Stimulated activated CD4-positive, alpha-beta T cell treated with anti-CD3 and anti-CD28 coated beads, Interleukin-15, amount 100 ng/mL, for 24 hours (primary cell): Measurements from ENCODE around the gene ZNF93.
"Not testable (repeated sequence)": the region's sequence is repeated elsewhere in the genome, so short reads cannot be mapped to it uniquely, and the experiment has no call there.

Experiments used
- DNase-seq: peaks from one replicate; pipeline ENCODE4 v3.0.0-alpha.2; 2020

ZNF93 gene

GRCh38 chr19:19938449-19938848 is 37.7 kb downstream of the ZNF93 start:
- no peak for DNase-seq

- no peak for DNase-seq
These were observed 43.3 kb downstream of the ZNF93 start for GRCh38 chr19:19943848-19944582.

GRCh38 chr19:19944583-19944880 is 43.8 kb downstream of the ZNF93 start:
- DNase-seq, result no peak

- no peak for DNase-seq
These were observed 45.5 kb downstream of the ZNF93 start for GRCh38 chr19:19946226-19946625.

- no peak for DNase-seq
These were observed 48.1 kb downstream of the ZNF93 start for GRCh38 chr19:19948800-19949199.

- DNase-seq, result no peak
These were observed 54.5 kb downstream of the ZNF93 start for GRCh38 chr19:19955208-19955607.

- DNase-seq, result no peak
These were observed 55.8 kb downstream of the ZNF93 start for GRCh38 chr19:19956434-19957075.

GRCh38 chr19:19957766-19958165 is 57.0 kb downstream of the ZNF93 start:
- DNase-seq, result not testable (repeated sequence)

GRCh38 chr19:19959151-19959799 is 58.5 kb downstream of the ZNF93 start:
- DNase-seq, result peak; percentile 75

GRCh38 chr19:19964416-19964815 is 63.7 kb downstream of the ZNF93 start:
- DNase-seq, result no peak

GRCh38 chr19:19966126-19966525 is 65.4 kb downstream of the ZNF93 start:
- not testable (repeated sequence) for DNase-seq

- no peak for DNase-seq
These were observed 66.1 kb downstream of the ZNF93 start for GRCh38 chr19:19966862-19967261.
